Small intestine (tissue), 7 donors: ENCODE measurements around the gene ASTN1. TPM values are rescaled to one million over a fixed set of nuclear protein-coding genes. Genes with fewer than 3 reads are reported as not detected.

ENCODE experiments used
- DNase-seq, 2 donors: peaks; one replicate each; pipeline versions ENCODE4 v3.0.0 to v3.0.0-alpha.2; 2013
- FAIRE-seq: peaks from 2 replicates; lab custom pipeline; 2012; peaks lifted over from hg19 to GRCh38; lab: Jason Lieb, UNC
- H3K27ac ChIP-seq, 3 donors: one replicate each; pipeline ENCODE4 v1.5.1; 2013; ENCODE audit warnings: low read length in 2 of 3, mild to moderate bottlenecking in 2 of 3, control low read depth in 1 of 3, inconsistent platforms in 1 of 3, low read depth in 1 of 3, moderate library complexity in 1 of 3
- H3K27me3 ChIP-seq, 3 donors: one replicate each; pipeline ENCODE4 v1.6.1; 2013; ENCODE audit warnings: low read length in 3 of 3, inconsistent platforms in 1 of 3; ENCODE audit not compliant: control insufficient read depth in 3 of 3, insufficient read depth in 3 of 3
- H3K36me3 ChIP-seq, 3 donors: one replicate each; pipeline ENCODE4 v1.6.1; 2013; ENCODE audit warnings: low read length in 3 of 3, inconsistent platforms in 1 of 3, low read depth in 1 of 3, mild to moderate bottlenecking in 1 of 3, moderate library complexity in 1 of 3; ENCODE audit not compliant: control insufficient read depth in 3 of 3, insufficient read depth in 2 of 3
- H3K4me1 ChIP-seq, 3 donors: one replicate each; pipeline ENCODE4 v1.6.1; 2013; ENCODE audit warnings: low read length in 2 of 3, inconsistent platforms in 1 of 3, low read depth in 1 of 3, mild to moderate bottlenecking in 1 of 3, moderate library complexity in 1 of 3; ENCODE audit not compliant: control insufficient read depth in 3 of 3, insufficient read depth in 2 of 3
- H3K4me3 ChIP-seq, 3 donors: one replicate each; pipeline ENCODE4 v1.5.1; 2013; ENCODE audit warnings: low read length in 3 of 3, control low read depth in 1 of 3, inconsistent platforms in 1 of 3, low read depth in 1 of 3, mild to moderate bottlenecking in 1 of 3, moderate library complexity in 1 of 3
- H3K9me3 ChIP-seq, 2 donors: one replicate each; pipeline ENCODE4 v1.6.1; 2013; ENCODE audit warnings: low read depth in 1 of 2, low read length in 1 of 2; ENCODE audit not compliant: control insufficient read depth in 2 of 2, insufficient read depth in 1 of 2
- WGBS, 3 donors: extraction: QIAGEN DNeasy Blood & Tissue Kit; methylation state at CpG; one replicate each; pipeline ENCODE4 v1.1.7; 2013; 5-methylcytosine and 5-hydroxymethylcytosine counted together
- polyA plus RNA-seq, 4 donors: library from polyadenylated mRNA; stranded (reverse) in 3 of 4; unstranded in 1 of 4; fragments of 200-250 nt in 3 of 4; fragments of 120-200 nt in 1 of 4; gene quantifications; one replicate each; pipeline versions ENCODE4 v1.2.1 to v1.2.3, GENCODE V29; 2013
- donor health status: healthy with polysubstance abuse.
- donor health status: control.
- donor health status: control.
- donor health status: Bipolar disorder and iron deficiency.
- donor health status: healthy.

ASTN1 gene
- polyA plus RNA-seq, 4 donors = 0.15 to 0.90 TPM; not detected in 2

- H3K27me3 ChIP-seq = peaks cover 0 to 4% (median 0%) of the 10 kb centered on the region in 3 donors
- DNase-seq (no peak), FAIRE-seq (no peak)
- WGBS, 3 donors = 59 to 76% (median 65%) methylated on average over 3 of the region's 3 CpGs
- H3K36me3 ChIP-seq = no peaks in the 10 kb centered on the region
- no peaks in the 10 kb centered on the region for H3K4me1 ChIP-seq
- no peak overlapping the region for H3K4me3 ChIP-seq
- H3K9me3 ChIP-seq = peaks cover 0 to 3% of the 10 kb centered on the region in 2 donors
- no peak overlapping the region for H3K27ac ChIP-seq
Measured at GRCh38 chr1:177190308-177190970, 25.9 kb upstream of the ASTN1 start.

GRCh38 chr1:177186639-177187038, 22.1 kb upstream of the ASTN1 start:
- Histone ChIP-seq H3K36me3 (no peaks in the 10 kb centered on the region), H3K9me3 (peaks cover 0 to 3% of the 10 kb centered on the region in 2 donors), H3K27ac (no peak overlapping the region), H3K4me3 (no peak overlapping the region), H3K4me1 (no peaks in the 10 kb centered on the region), H3K27me3 (peaks cover 0 to 9% (median 3%) of the 10 kb centered on the region in 3 donors)
- FAIRE-seq (no peak), DNase-seq (no peak)
- WGBS, 3 donors = 92 to 94% (median 93%) methylated on average over 2 of the region's 2 CpGs

GRCh38 chr1:177185209-177185608, 20.7 kb upstream of the ASTN1 start:
- FAIRE-seq = no peak
- H3K27me3 ChIP-seq = peaks cover 0 to 20% (median 9%) of the 10 kb centered on the region in 3 donors
- WGBS, 3 donors = 69 to 73% (median 71%) methylated on average over 5 of the region's 5 CpGs
- H3K27ac ChIP-seq = no peak overlapping the region
- H3K36me3 ChIP-seq = no peaks in the 10 kb centered on the region
- H3K9me3 ChIP-seq = peaks cover 0 to 3% of the 10 kb centered on the region in 2 donors
- H3K4me3 ChIP-seq = no peak overlapping the region
- no peak for DNase-seq
- no peaks in the 10 kb centered on the region for H3K4me1 ChIP-seq

- Histone ChIP-seq H3K27me3 (peaks cover 0 to 18% (median 9%) of the 10 kb centered on the region in 3 donors), H3K9me3 (peaks cover 0 to 3% of the 10 kb centered on the region in 2 donors), H3K27ac (no peak overlapping the region), H3K36me3 (no peaks in the 10 kb centered on the region), H3K4me1 (no peaks in the 10 kb centered on the region), H3K4me3 (no peak overlapping the region)
- DNase-seq = no peak
- no peak for FAIRE-seq
- 27 to 58% (median 38%) methylated on average over 2 of the region's 2 CpGs for WGBS, 3 donors
Measured at GRCh38 chr1:177183836-177184235, 19.3 kb upstream of the ASTN1 start.

- no peak overlapping the region for H3K27ac ChIP-seq
- peaks cover 0 to 3% of the 10 kb centered on the region in 2 donors for H3K9me3 ChIP-seq
- no peaks in the 10 kb centered on the region for H3K4me1 ChIP-seq
- no peak overlapping the region for H3K4me3 ChIP-seq
- FAIRE-seq (no peak), DNase-seq (peak; percentile 27 to 63)
- WGBS, 3 donors = 1 to 3% (median 1%) methylated on average over 28 to 32 of the region's 32 CpGs
- no peaks in the 10 kb centered on the region for H3K36me3 ChIP-seq
- peaks cover 0 to 20% (median 9%) of the 10 kb centered on the region in 3 donors for H3K27me3 ChIP-seq
Measured at GRCh38 chr1:177181631-177182291, 17.2 kb upstream of the ASTN1 start.

GRCh38 chr1:177181280-177181630, 16.7 kb upstream of the ASTN1 start:
- H3K4me3 ChIP-seq = no peak overlapping the region
- WGBS, 3 donors = 16 to 20% (median 18%) methylated on average over 13 of the region's 13 CpGs
- peaks cover 0 to 3% of the 10 kb centered on the region in 2 donors for H3K9me3 ChIP-seq
- no peak overlapping the region for H3K27ac ChIP-seq
- DNase-seq = no peak
- FAIRE-seq = no peak
- H3K4me1 ChIP-seq = no peaks in the 10 kb centered on the region
- peaks cover 0 to 20% (median 9%) of the 10 kb centered on the region in 3 donors for H3K27me3 ChIP-seq
- H3K36me3 ChIP-seq = no peaks in the 10 kb centered on the region

- no peaks in the 10 kb centered on the region for H3K9me3 ChIP-seq
- FAIRE-seq = no peak
- no peak overlapping the region for H3K27ac ChIP-seq
- H3K4me3 ChIP-seq = no peak overlapping the region
- no peak for DNase-seq
- H3K4me1 ChIP-seq = no peaks in the 10 kb centered on the region
- peaks cover 0 to 44% (median 22%) of the 10 kb centered on the region in 3 donors for H3K27me3 ChIP-seq
- WGBS, 3 donors = 77 to 81% (median 79%) methylated on average over 6 of the region's 6 CpGs
- no peaks in the 10 kb centered on the region for H3K36me3 ChIP-seq
Measured at GRCh38 chr1:177174921-177175634, 10.6 kb upstream of the ASTN1 start.

- H3K9me3 ChIP-seq = no peaks in the 10 kb centered on the region
- H3K36me3 ChIP-seq = no peaks in the 10 kb centered on the region
- no peaks in the 10 kb centered on the region for H3K4me1 ChIP-seq
- H3K4me3 ChIP-seq = no peak overlapping the region
- DNase-seq (no peak), FAIRE-seq (no peak)
- H3K27me3 ChIP-seq = peaks cover 0 to 53% (median 22%) of the 10 kb centered on the region in 3 donors
- WGBS, 3 donors = 57 to 66% (median 58%) methylated on average over 2 of the region's 2 CpGs
- no peak overlapping the region for H3K27ac ChIP-seq
Measured at GRCh38 chr1:177173976-177174375, 9.5 kb upstream of the ASTN1 start.
